Gastrocnemius medialis (tissue), 4 donors: ENCODE data around the gene CEMP1. TPM values are rescaled to one million over a fixed set of nuclear protein-coding genes. Genes with fewer than 3 reads are reported as not detected.

ENCODE experiments used
- ATAC-seq, 2 donors: fragments of 150-250 bp; one replicate each; pipeline ENCODE4 v1.9.1; 2016
- DNase-seq, 2 donors: peaks; one replicate each; pipeline ENCODE4 v3.0.0-alpha.2; 2019
- H3K27ac ChIP-seq, 4 donors: fragments of 200-600 bp; sonication (generic); 1 replicate in 1 of 4; 2 replicates in 3 of 4; pipeline ENCODE4 v1.5.1; 2016 to 2018; ENCODE audit warnings: mild to moderate bottlenecking in 2 of 4, moderate library complexity in 1 of 4
- H3K27me3 ChIP-seq, 3 donors: fragments of 200-600 bp; sonication (generic) in 2 of 3; 1 replicate in 1 of 3; 2 replicates in 2 of 3; pipeline versions ENCODE4 v1.5.1 to v1.6.0; 2016 to 2019; ENCODE audit warnings: mild to moderate bottlenecking in 1 of 3, moderate library complexity in 1 of 3
- H3K36me3 ChIP-seq, 2 donors: fragments of 200-600 bp; sonication (generic) in 1 of 2; one replicate each; pipeline ENCODE4 v1.5.1; 2017 to 2018
- H3K4me1 ChIP-seq, 2 donors: fragments of 200-600 bp; sonication (generic) in 1 of 2; one replicate each; pipeline ENCODE4 v1.5.1; 2016 to 2017; ENCODE audit warnings: mild to moderate bottlenecking in 2 of 2
- H3K4me3 ChIP-seq, 4 donors: fragments of 200-600 bp; sonication (generic) in 3 of 4; 1 replicate in 1 of 4; 2 replicates in 3 of 4; pipeline ENCODE4 v1.5.1; 2016 to 2019; ENCODE audit warnings: mild to moderate bottlenecking in 2 of 4
- H3K9me3 ChIP-seq, 3 donors: fragments of 200-600 bp; sonication (generic) in 2 of 3; 1 replicate in 1 of 3; 2 replicates in 2 of 3; pipeline ENCODE4 v1.5.1; 2016 to 2019
- POLR2A ChIP-seq, 2 donors: fragments of 450-650 bp; IDR thresholded peaks; one replicate each; pipeline ENCODE4 v1.6.1; 2017; ENCODE audit warnings: antibody characterized with exemption in 2 of 2, mild to moderate bottlenecking in 2 of 2, moderate library complexity in 2 of 2
- in situ Hi-C, 4 donors: fragments of 200-750 bp; cut with MboI; loops; one replicate each; pipeline versions ENCODE4 v1.15.0 to v1.8.0; 2017; ENCODE audit warnings: low sequenced_read_pairs in 4 of 4
- intact Hi-C: fragments of 100-400 bp; cut with DNase I; formaldehyde crosslinking; loops from one replicate; pipeline ENCODE4 v1.15.1; 2023; ENCODE audit warnings: low total_unique reads
- total RNA-seq, 4 donors: library from RNA; depleted of rRNA; stranded (reverse); fragments of >200 nt; gene quantifications; one replicate each; pipeline versions ENCODE4 v1.1.0 to v1.2.3, GENCODE V29; 2016
- TF ChIP-seq, protein P1 (sequence below), 5 experiments: fragments of 450-650 bp in 3 of 5; fragments of 200-600 bp in 2 of 5; sonication (generic) in 2 of 5; IDR thresholded peaks in 4 of 5; conservative IDR thresholded peaks in 1 of 5; 1 replicate in 4 of 5; 2 replicates in 1 of 5; pipeline ENCODE4 v1.5.1; 2016 to 2019; ENCODE audit warnings: antibody characterized with exemption in 5 of 5, mild to moderate bottlenecking in 3 of 5, moderate library complexity in 3 of 5

The CEMP1 gene
- total RNA-seq, 4 donors from 2014 or later = not detected

DNA sequence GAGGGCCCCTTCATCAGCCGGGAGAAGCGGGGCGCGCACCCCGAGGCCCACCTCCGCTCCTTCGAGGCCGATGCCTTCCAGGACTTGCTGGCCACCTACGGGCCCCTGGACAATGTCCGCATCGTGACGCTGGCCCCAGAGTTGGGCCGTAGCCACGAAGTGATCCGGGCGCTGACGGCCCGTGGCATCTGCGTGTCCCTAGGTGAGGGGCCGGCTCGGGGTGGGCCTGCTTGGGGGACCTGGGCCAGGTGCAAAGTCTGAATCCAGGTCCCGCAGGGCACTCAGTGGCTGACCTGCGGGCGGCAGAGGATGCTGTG lies 3.5 kb downstream of the CEMP1 start:
- ATAC-seq (no peak), DNase-seq (no peak)
- peaks cover 0 to 36% of the 10 kb centered on the region in 2 donors for H3K36me3 ChIP-seq
- H3K4me1 ChIP-seq = peaks cover 0 to 7% of the 10 kb centered on the region in 2 donors
- H3K27ac ChIP-seq = no peak overlapping the region
- H3K4me3 ChIP-seq = no peak overlapping the region
- no peak for TF ChIP-seq POLR2A (IDR thresholded peaks at IDR 0.05)
- TF ChIP-seq, protein P1, sequence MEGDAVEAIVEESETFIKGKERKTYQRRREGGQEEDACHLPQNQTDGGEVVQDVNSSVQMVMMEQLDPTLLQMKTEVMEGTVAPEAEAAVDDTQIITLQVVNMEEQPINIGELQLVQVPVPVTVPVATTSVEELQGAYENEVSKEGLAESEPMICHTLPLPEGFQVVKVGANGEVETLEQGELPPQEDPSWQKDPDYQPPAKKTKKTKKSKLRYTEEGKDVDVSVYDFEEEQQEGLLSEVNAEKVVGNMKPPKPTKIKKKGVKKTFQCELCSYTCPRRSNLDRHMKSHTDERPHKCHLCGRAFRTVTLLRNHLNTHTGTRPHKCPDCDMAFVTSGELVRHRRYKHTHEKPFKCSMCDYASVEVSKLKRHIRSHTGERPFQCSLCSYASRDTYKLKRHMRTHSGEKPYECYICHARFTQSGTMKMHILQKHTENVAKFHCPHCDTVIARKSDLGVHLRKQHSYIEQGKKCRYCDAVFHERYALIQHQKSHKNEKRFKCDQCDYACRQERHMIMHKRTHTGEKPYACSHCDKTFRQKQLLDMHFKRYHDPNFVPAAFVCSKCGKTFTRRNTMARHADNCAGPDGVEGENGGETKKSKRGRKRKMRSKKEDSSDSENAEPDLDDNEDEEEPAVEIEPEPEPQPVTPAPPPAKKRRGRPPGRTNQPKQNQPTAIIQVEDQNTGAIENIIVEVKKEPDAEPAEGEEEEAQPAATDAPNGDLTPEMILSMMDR (IDR thresholded peaks at IDR 0.05 in 4 of 5, conservative IDR thresholded peaks at IDR 0.05 in 1 of 5) = no peak
- H3K9me3 ChIP-seq = no peaks in the 10 kb centered on the region
- intact Hi-C loops (no loop called here), in situ Hi-C loops (no loop called here)
- no peaks in the 10 kb centered on the region for H3K27me3 ChIP-seq

DNA sequence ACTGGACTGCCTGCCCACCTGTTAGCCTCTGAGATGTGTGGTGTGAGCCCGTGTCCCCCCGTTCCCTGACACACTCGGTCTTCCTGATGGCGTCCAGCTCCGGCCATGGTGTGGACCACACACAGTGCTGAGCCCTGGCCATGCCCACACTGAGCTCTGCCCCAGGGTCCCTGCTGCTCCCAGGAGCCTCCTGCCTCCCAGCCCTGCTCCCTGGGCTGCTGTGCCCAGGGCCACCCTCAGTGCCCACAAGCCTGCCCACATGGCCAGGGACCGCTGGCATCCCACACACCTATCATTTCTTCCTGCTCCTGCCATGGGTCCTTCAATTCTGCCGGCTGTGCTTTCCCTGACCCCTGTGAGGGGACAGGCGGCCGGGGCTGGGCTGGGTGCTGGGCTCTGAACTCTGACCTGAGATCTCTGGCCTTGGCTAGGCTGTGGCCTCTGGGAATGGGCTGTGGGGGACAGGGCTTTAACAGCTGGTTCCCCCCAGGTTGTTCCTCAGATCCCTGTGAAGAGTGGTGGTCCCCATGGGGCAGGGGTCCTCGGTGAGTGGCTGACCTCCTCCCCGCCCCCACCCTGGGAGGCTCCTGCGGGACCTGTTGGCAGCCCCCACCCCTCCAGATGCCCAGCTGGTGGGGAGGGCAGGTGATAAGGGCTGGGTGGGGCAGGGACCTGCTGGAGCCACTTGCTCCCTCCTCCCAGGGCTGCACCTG lies 4.0 kb downstream of the CEMP1 start:
- Histone ChIP-seq H3K4me3 (no peak overlapping the region), H3K27me3 (no peaks in the 10 kb centered on the region), H3K4me1 (peaks cover 0 to 7% of the 10 kb centered on the region in 2 donors), H3K36me3 (peaks cover 0 to 36% of the 10 kb centered on the region in 2 donors), H3K9me3 (no peaks in the 10 kb centered on the region), H3K27ac (no peak overlapping the region)
- DNase-seq (no peak), ATAC-seq (no peak)
- TF ChIP-seq, protein P1 (IDR thresholded peaks at IDR 0.05 in 4 of 5, conservative IDR thresholded peaks at IDR 0.05 in 1 of 5) = no peak
- TF ChIP-seq POLR2A (IDR thresholded peaks at IDR 0.05) = no peak
- intact Hi-C loops (no loop called here), in situ Hi-C loops (no loop called here)

DNA sequence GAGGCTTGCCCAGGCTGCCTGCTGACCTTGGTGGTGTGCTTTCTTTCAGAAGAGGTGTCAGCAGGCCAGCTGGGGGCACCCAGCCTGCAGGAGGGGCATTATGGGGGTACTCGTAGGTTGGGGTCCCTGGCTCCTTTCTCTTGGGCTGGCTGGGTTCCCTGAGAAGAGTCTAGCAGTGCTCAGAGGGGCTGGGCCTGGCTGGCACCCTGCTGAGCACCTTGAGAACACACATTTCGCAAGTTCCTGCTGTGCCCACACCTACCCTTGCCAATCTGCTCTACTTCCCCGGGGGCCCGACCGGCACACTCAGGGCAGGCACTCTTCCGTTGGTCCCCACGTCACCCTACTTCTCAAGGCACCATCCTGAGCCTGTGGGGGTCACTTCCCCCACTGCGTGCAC lies 5.1 kb downstream of the CEMP1 start:
- Histone ChIP-seq H3K4me1 (peaks cover 3 to 7% of the 10 kb centered on the region in 2 donors), H3K27me3 (no peaks in the 10 kb centered on the region), H3K36me3 (peaks cover 0 to 36% of the 10 kb centered on the region in 2 donors), H3K9me3 (no peaks in the 10 kb centered on the region), H3K27ac (no peak overlapping the region), H3K4me3 (no peak overlapping the region)
- DNase-seq (no peak), ATAC-seq (no peak)
- in situ Hi-C loops = no loop called here
- intact Hi-C loops = no loop called here
- TF ChIP-seq, protein P1 (IDR thresholded peaks at IDR 0.05 in 4 of 5, conservative IDR thresholded peaks at IDR 0.05 in 1 of 5) = no peak
- no peak for TF ChIP-seq POLR2A (IDR thresholded peaks at IDR 0.05)

DNA sequence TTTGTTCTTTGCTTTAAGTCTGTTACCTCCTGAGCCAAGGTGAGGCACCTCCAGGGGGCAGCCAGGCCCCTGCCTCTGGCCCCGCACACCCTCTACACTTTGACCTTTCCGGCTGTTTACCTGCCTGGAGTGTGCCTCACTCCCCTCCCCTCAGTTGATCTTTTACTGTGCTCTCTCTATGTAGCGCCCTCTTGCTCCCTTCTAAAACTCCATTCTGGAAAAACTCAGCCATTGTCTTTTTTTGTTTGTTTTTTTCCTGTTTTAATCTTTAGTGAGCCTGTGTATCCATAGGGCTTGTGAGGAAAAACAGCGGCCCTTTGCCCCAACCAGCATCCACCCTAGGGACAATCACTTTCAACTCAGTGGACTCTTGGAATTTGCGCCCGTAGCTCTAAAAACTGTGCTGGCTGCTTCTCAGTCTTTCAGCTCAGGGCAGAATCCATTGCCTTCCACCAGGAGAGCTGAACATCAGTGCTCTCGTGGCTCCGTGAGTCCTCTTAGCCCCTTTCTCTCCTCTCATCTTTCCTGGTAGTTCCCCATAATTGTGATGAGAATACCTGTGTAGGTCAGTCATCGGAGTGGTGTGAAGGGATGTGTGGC lies 6.8 kb downstream of the CEMP1 start:
- Histone ChIP-seq H3K4me1 (peaks cover 12 to 14% of the 10 kb centered on the region in 2 donors), H3K4me3 (no peak overlapping the region), H3K9me3 (no peaks in the 10 kb centered on the region), H3K36me3 (peaks cover 0 to 36% of the 10 kb centered on the region in 2 donors), H3K27ac (no peak overlapping the region), H3K27me3 (no peaks in the 10 kb centered on the region)
- DNase-seq (no peak), ATAC-seq (no peak)
- in situ Hi-C loops = no loop called here
- TF ChIP-seq, protein P1 (IDR thresholded peaks at IDR 0.05 in 4 of 5, conservative IDR thresholded peaks at IDR 0.05 in 1 of 5) = no peak
- no peak for TF ChIP-seq POLR2A (IDR thresholded peaks at IDR 0.05)
- intact Hi-C loops = no loop called here
